Tibial nerve (tissue), 4 donors: Measurements from ENCODE around the gene DUS1L.

Experiments used
- EP300 ChIP-seq, 2 donors: sonication (generic); formaldehyde crosslinking; IDR thresholded peaks; one replicate each; pipeline ENCODE4 v1.6.1; 2017; ENCODE audit warnings: antibody characterized with exemption in 2 of 2, mild to moderate bottlenecking in 1 of 2
- POLR2A ChIP-seq, 2 donors: fragments of 450-650 bp; IDR thresholded peaks; one replicate each; pipeline ENCODE4 v1.6.1; 2017; ENCODE audit warnings: antibody characterized with exemption in 2 of 2, mild to moderate bottlenecking in 2 of 2, moderate library complexity in 2 of 2
- TF ChIP-seq, protein P1 (sequence below), 5 experiments: fragments of 200-600 bp in 3 of 5; fragments of 450-650 bp in 2 of 5; sonication (generic) in 3 of 5; IDR thresholded peaks; one replicate each; pipeline ENCODE4 v1.5.1; 2016 to 2019; ENCODE audit warnings: antibody characterized with exemption in 5 of 5, mild to moderate bottlenecking in 3 of 5, moderate library complexity in 2 of 5

DNA sequence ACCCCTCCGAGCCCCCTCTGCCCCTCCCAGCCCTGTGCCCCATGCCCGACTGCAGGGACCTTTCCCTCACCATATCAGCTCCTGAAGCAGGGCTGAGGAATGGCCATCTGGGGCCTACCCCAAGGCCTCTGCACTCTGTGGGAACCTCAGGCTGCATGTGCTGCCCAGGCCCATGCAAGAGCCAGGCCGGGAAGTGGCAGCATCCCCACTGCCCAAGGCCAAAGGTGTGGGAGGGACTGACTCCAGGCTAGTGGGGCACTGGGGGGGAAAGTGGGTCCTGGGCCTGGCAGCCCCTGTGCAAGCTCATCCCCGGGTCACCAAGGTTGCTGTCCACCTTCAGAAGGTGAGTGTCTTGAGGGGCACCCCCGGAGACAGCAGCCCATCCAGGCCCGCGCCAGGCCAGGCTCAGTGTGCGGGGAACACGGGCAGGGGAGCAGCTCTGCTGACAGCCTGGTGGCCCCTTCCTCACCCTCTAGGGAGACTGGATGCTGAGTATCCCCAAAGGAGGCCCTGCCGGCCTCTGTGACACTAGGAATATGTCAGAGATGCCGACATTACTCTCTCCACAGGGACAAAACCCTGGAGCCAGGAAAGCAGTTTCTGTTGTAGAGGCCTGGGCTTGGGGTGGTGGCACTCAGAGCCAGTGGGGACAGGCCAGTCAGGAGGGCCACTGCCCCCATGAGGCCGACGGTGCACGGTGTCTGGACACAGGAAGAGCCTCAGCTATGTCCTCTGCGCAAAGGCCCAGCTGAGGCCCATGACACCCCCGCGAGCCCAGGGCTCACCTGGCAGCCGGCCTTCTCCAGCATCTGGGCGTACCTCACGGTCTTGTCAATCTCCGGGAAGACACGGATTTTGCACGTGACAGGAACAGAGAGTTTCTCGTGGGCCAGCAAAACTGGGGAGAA lies 3.3 kb downstream of the DUS1L start:
- TF ChIP-seq POLR2A (IDR thresholded peaks at IDR 0.05) (no peak), EP300 (IDR thresholded peaks at IDR 0.05) (no peak)
- TF ChIP-seq, protein P1, sequence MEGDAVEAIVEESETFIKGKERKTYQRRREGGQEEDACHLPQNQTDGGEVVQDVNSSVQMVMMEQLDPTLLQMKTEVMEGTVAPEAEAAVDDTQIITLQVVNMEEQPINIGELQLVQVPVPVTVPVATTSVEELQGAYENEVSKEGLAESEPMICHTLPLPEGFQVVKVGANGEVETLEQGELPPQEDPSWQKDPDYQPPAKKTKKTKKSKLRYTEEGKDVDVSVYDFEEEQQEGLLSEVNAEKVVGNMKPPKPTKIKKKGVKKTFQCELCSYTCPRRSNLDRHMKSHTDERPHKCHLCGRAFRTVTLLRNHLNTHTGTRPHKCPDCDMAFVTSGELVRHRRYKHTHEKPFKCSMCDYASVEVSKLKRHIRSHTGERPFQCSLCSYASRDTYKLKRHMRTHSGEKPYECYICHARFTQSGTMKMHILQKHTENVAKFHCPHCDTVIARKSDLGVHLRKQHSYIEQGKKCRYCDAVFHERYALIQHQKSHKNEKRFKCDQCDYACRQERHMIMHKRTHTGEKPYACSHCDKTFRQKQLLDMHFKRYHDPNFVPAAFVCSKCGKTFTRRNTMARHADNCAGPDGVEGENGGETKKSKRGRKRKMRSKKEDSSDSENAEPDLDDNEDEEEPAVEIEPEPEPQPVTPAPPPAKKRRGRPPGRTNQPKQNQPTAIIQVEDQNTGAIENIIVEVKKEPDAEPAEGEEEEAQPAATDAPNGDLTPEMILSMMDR (IDR thresholded peaks at IDR 0.05): no peak
